ENCODE measurements around the gene NR5A2.

NR5A2 gene

DNA sequence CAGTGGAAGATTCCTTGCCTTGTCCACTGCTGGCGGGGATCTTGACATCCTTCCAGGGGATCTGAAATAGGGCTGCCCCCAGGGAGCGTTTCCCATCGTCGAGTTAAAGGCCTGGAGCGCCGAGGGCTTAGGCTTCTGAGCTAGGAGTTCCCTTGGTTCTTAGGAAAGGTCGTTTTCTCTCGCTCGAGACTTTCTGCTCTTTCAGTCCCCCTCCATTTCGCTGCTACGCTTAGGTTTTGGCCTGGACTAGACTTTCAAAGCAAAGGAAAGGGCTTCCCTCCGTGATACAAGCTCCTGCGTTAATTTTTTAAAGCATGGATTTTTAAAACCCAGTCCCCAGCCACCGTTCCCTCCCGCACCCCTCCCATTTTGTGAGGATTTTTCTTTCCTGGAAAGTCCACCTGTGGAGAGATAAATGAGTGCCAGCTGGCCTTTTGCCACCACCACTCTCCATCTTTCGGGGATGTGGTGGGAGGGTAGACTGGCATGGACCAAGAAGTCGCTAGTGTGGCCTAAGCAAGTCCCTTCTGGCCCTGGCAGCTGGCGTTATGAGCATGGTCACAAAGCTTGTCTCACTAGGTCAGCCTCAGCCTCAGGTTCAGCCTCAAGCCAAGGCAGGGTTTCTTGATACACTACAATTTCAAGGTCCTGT lies 9.2 kb downstream of the NR5A2 start:
- DNase-seq, result no peak

DNA sequence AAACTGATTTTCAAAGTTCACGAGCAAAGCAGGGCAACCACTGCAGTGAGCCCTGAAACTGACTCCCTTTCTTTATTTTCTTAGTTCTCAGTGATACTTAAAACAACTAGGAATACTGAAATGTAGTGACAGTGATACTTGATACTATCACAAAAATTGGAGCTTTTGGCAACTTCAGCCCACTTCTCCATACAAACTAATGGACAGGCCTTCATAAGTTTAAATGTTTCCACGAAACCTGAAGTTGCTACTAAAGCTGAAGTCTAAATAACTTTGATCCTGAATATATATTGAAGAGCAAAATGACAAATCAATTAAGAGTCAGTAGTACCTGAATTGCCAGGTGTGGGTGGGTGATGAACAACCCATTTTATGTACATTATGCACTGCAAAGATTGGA lies 10.0 kb downstream of the NR5A2 start:
- DNase-seq, result no peak

DNA sequence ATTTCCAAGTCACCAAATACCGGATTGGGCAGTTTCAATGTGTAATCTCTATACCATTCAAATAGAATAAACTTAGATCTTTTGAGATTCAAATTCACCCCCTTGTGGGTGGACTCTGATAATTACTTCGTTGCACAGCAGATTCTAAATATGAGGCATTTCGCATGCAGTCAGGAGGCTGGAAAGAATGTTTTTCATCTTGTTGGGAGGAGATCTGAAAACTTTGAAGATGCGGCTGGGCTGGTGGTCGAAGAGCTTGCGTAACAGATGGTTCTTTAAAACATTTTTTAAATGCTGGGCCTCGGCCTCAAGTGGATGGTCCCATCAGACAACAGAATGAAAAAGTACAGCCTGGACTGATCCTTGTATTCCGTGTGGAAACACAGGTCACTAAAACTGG lies 10.4 kb downstream of the NR5A2 start:
- no peak for DNase-seq

DNA sequence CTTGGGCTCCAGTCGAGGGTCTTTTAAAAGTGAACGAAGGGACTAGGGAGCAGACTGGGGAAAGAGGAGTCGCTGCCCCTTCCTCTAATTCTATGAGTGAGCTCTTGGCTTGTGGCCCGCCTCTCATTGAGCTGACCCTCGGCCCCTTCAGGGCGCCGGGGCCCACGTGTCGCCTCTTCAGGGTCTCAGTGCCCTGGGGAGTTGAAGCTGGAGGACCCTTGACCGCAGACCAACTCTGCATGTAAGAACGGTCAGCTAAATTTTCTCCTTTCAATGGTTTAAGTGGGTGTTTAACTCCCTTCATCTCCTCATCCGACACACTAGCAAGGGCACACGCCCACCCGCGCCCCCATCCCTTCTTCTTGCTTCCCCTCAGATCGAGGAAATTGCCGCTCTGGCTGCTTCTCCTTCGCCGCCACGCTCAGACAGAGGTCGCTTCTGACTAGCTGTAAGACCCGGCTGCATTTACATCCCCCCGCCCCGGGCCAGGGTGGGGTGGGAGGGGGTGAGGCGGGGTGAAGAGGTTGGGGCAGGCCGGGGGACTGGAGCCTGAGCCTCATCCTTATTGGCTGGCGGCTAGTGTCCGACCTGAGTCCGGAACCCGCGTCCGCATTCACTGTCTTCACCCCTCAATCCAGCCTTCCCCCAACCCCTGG lies 10.9 kb downstream of the NR5A2 start:
- no peak for DNase-seq

DNA sequence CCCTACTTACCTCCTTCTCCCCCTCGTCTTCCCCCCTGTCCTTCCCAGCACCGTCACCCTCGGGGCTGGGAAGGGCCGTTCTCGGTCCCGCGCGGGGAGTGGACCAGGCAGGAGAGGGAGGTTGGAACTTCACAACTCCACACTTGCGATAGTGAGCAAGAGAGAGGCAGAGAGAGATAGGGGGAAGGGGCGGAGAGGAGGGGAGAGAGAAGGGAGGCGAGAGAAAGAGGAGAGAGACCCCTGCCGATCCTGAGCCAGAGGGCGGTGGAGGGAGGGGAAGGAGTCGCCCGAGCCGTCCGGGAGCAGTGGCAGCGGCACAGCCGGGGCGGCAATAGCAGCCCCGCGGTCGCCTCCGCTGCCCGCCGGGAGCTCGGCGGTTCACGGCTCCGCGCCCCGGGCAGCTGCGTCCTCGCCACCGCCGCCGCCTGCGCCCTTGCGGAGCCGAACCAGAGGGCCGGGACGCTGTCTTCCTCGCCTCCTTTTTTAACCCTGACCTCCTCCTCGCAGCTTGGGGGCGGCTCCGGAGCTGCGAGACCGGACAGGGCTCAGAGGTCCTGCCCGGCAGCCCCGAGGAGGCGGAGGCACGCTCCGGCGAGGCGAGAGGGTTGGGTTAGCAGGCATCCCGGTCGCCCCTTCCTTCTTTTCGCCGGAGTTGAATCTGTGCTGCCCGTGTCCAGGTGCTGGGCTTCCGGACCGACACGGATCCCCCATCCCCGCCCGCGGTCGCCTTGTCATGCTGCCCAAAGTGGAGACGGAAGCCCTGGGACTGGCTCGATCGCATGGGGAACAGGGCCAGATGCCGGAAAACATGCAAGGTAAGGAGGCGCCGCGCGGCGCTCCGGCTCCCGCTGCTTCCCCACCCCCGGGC lies 11.7 kb downstream of the NR5A2 start:
- no peak for DNase-seq

DNA sequence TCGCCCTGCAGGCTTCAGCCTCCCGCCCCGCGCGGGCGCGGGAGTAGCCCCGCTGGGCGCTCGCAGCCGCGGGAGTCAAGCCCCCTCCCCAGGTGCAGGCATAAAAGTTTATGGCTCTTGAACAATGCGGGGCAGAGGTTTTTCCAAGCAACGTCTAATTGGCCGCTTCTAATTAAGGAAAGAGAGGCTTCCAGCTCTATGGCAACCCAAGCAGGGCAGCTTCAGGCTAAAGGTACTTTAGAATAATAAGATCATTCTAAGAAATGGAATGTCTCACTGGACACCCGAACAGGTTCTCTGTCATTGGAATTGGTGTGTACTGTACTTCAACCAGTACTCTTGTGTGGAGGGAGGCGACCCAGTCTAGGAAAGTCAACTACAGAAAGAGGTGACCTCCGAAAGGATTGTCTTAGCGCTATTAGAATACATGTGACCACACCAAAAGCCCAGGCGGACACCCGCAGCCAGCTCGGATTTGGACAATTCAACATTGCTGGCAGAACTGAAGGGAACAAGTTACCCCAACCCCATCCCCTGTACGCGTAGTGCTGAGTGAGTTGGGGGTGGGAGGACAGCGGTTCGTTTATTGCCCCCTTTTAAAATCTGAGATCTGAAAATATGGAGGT lies 12.5 kb downstream of the NR5A2 start:
- DNase-seq, result no peak

DNA sequence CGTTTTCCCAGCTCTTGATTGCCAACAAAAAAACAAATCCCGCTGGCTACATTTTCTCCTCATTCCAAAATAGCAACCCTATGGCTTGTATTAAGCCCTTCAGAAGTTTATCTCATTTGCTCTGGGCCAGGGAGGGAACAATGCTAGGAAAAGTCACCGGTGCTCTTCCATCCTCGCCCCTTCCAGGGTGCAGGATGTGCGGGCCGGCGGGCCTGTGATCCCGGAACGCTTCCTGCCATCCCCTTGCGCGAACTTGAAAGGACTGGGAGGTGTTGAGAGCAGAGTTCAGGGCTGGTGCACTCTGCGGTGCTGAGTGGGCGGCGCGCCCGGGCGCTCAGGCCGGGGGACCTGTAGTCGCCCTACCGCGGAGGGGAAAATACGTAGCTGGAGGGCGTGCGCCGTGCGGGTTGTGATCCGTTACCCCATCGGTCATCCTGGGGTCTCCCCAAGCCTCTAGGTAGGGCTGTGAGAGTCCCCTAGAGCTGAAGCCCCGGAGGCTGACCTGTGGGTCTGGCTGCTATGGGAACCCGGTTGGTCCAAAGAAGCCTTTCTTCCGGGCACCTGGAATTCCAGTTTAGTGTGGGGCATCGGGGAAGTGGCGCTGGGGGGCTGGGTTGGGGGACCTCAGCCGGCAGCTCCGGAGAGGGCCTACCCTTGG lies 13.1 kb downstream of the NR5A2 start:
- no peak for DNase-seq

DNA sequence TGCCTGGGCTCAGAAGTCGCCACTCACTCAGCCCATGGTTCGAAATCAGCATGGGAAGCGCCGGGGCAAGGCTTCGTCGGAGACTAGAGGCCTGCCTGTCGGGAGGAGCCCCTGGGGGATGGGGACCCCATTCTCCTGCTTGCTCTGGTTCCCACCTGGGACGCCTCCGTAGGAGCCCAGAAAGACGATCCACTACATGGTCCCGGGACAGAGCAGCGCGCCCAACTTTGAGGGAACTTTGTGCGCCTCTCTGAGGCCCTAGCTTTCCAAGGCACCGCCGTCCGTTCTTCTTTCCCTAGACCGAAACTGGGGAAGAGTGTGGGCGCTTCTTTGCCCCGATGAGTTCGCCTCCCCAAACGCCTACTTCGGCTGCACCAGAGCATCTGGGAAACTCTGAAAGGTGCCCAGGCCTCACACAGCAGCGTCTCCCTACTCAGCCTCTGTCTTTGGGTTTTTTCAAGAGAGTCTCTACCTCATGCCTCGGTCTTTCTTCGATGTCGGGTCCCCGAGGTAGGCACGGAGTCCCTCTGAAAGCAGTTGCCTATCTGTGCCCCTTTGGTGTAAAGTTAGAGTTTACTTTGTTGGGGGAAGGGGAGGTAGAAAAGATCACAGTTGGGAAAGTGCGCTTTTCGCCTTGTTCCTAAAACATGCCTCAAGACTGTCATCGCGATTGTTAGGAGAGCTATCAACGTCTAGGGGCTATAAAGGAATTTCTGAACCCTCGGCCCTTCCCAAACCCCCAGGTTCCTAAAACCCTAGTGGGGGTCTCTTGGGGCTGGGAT lies 14.0 kb downstream of the NR5A2 start:
- no peak for DNase-seq

DNA sequence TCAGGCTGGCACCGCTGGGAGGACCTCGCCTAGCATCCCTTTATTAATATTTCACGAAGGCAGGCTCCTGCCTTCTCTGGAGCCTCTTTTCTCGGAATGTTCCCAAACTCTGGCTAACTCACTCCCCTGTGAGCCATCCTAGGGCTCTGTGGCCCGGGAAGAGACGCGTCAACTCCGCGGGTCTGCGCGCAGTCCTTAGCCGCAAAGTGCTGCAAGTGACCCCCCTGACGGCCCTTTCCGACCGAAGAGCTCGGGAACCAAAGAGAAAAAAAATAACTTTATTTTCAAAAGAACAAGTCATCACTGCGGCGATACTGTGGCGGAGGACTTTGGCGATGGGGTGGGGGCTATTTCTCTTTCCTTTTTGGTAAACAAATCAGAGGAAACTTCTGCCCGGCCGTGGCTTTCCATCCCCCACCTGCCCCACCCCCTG lies 14.6 kb downstream of the NR5A2 start:
- DNase-seq, result no peak

DNA sequence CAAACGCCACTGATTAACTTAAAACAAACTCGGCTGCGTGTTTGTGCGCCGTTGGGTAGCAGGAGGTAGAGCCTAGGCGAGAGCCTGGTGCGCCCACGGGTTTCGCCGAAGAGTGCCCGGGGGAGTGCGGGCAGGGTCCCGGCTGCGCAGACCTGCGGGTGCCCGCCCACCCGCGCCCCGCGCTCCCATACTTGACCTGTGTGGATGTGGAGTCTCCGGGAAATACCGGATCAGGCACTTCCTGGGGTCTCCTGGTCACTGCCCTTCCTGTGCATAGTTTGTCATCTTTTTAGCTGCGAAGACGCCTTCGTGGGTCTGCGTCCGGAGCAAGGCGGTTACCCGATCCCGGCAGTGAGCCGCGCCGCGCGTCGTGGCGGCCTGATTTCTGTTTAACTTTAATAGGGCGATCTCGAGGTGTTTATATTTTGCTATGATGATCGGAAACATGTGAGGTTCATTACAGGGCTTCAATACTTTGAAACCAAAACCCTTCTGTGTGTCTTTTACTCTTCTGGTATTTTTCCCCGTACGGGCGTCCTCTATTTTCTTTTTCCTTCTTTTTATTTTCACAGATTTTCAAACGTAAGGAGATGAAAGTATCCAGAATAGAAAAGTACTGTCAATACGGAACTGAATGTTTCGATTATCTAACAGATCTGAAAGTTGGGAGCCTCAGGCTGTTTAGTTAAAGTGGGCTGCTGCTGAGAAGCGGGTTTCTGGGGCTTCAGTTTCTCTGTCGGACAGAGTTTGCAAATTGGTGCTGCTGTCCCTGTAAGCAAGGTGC lies 15.2 kb downstream of the NR5A2 start:
- no peak for DNase-seq

DNA sequence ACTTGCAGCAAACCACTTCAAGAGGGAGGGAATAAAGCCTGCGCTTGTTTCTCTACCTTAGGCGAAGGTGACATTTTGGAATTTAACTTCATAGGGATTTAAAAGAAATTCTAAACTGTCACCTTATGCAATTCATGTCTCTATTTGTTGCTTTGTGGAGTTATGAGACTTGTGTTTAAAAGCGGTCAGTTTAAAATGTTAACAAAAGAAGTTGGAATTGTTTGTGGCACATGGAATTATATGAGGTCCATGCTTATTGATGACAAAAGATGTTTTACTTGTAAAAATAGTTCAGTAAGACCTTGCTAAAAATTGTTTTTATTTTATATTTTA lies 15.8 kb downstream of the NR5A2 start:
- DNase-seq, result no peak

DNA sequence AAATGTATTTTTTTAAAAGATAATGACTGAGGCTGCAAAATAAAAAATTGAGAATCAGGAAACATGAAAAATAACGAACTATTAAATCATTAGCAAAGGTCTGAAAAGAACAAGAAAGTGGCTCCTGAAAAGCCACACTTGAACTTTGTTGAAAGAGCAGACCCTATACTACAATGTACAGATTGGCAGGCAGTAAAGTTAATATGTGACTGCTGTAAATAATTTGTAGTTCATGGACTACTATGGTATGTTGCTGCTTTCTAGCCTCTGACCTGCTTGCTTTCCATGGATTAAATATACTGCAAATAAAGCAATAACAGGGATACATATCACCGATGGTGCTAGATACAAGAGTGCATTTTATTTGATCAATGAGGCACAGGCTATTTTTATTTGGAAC lies 18.6 kb downstream of the NR5A2 start:
- DNase-seq, result no peak

DNA sequence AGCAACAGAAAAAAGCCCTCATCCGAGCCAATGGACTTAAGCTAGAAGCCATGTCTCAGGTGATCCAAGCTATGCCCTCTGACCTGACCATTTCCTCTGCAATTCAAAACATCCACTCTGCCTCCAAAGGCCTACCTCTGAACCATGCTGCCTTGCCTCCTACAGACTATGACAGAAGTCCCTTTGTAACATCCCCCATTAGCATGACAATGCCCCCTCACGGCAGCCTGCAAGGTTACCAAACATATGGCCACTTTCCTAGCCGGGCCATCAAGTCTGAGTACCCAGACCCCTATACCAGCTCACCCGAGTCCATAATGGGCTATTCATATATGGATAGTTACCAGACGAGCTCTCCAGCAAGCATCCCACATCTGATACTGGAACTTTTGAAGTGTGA lies 20.7 kb downstream of the NR5A2 start:
- DNase-seq, result no peak

DNA sequence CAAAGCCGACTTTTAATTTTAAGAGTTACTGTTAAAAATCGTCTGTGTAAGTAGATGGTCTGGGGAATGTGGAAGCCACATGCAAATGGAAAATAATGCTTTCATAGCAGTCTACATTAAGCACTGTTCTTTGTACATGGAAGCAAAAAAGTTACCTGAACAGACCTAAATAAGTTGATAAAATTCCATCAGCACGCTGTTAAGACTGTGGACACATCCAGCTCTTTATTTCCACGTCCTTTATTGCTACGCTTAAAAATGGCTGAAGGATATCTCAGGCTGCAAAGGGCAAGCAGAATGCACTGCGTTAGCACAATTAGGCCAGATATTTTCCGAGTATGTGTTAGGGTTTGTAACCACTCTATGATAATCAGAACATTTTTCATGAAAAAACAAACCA lies 22.3 kb downstream of the NR5A2 start:
- no peak for DNase-seq

DNA sequence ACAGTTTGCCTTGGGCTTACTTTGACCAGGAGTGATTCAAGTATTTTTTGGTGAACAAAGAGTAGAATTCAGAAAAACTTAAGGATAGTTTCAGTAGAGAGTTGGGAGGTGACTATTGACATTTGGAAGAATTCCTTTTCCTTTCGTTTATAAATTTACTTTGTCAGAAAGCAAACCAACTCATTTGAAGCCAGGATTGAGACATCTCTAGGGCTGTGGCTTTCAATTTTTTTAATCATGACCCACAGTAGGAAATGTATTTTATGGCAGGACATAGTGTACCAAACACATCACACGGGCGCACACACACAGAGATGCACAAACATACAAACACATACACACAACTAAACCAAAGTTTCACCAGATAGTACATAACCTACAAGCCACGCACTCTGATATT lies 24.1 kb downstream of the NR5A2 start:
- DNase-seq, result no peak

DNA sequence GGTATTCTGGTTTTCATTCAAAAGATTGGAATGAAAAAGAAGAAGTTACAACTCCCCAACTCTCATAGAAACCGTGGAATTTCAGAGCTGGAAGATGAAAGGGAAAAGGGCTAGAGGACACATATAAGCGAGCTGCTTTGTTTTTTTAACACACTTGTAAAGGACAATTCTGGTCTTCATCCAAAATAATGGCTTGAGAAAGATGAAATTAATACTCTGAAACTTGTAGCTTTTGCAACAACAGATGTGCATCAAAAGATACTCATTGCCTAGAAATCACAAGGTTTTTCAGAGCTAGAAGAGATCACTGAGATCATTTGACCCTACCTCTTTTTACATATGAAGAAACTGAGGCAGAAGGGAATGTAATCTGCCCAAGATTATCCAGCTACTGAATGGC lies 25.6 kb downstream of the NR5A2 start:
- no peak for DNase-seq

DNA sequence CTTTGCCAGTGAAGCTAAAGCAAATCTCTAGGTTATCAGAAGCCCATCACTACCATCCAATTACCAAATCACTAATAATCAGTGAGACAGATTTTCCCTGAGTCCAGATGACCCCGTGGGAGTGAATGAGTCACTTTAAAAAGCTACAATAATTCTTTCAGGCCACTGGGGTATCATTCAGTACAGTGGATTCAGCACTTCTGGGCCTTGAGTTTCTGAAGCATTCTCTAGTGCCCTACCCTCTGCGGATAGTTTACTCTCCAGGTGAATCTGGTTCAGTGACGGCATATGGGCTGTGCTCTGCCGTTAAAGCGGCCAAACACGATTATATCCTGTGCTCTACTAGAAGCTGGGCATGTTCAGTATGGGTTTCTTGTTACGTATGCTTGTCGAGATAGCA lies 26.1 kb downstream of the NR5A2 start:
- peak; percentile 29 for DNase-seq

DNA sequence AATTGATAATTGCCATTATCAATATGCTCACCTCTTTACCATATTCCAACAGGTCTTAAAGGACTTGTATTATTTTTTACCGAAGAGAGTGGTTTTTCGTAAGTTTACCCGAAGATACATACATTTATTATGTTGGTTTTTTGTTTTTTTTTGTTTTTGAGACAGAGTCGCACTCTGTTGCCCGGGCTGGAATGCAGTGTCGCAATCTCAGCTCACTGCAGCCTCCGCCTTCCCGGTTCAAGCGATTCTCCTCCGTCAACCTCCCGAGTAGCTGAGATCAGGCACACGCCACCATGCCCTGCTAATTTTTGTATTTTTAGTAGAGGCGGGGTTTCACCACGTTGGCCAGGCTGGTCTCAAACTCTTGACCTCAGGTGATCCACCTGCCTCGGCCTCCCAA lies 30.8 kb downstream of the NR5A2 start:
- no peak for DNase-seq

DNA sequence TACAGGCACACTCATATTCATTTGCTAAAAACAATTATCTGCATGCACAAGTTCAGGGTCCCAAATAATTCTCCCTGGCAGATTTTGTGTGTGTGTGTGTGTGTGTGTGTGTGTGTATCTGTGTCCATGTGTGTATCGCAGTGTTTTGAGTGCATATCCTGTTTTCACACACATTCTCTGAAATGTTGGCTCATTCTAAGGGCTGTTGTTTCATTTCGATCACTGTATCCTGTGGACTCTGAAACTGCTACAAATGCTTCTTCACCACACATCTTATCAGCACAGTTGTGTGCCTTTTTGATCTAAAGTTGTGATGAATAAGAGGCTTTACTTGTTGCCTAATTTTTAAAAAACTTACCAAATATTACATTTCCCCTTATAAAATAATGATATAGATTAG lies 34.6 kb downstream of the NR5A2 start:
- no peak for DNase-seq

DNA sequence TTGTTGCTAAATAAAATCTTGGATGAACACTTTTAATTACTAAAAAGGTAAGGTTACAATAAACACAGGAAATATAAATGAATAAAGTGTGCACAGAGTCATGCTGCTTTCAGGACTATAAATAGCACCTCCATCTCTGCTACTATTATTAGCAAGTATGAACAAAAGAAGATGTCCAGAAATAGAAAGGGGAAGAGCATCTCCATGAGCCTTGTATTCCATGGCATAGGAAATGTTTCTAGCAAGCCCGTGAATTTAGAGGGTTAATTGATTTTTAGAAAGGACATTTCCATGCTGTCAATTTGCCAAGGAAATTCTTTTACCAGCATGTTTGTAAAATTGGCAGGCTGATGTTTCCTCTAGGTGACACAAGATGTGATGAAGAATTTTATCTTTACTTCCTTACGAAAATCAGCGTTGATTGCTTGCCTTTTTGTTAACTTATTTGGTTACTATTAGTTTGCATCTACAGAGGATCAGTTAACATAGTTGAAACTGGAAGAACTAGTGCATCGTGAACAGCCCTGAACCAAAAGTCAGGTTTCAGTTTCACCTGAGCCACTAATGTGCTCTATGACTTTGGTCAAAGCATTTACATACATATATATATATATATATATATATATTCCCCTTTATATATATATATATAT lies 45.3 kb downstream of the NR5A2 start:
- no peak for DNase-seq

DNA sequence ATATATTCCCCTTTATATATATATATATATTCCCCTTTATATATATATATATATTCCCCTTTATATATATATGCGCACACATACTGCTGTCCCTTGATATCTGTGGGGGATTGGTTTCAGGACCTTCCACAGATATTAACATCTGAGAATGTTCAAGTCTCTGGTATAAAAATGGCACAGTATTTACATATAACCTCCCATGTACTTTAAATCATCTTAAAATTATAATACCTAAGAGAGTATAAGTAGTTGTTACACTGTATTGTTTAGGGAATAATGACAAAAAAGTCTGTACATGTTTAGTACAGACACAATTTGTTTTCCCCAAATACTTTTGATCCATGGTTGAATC lies 45.8 kb downstream of the NR5A2 start:
- DNase-seq, result no peak
